Adipose tissue (tissue), 3 donors: ENCODE data around the gene ZWILCH. TPM values are rescaled to one million over a fixed set of nuclear protein-coding genes. Genes with fewer than 3 reads are reported as not detected.
"Not testable (repeated sequence)": the region's sequence is repeated elsewhere in the genome, so short reads cannot be mapped to it uniquely, and the experiment has no call there.

Source experiments
- H3K27ac ChIP-seq: one replicate; pipeline ENCODE4 v1.5.1; 2013; ENCODE audit warnings: low read depth, low read length
- WGBS, 3 donors: extraction: QIAGEN DNeasy Blood & Tissue Kit; methylation state at CpG; one replicate each; pipeline ENCODE4 v1.1.7; 2013; 5-methylcytosine and 5-hydroxymethylcytosine counted together
- polyA plus RNA-seq, 3 donors: library from polyadenylated mRNA; stranded (reverse); fragments of 200-250 nt; gene quantifications; one replicate each; pipeline ENCODE4 v1.2.3, GENCODE V29; 2013
- donor health status: healthy with polysubstance abuse.
- donor health status: Bipolar disorder and iron deficiency.
- donor health status: healthy.

The ZWILCH gene
- polyA plus RNA-seq, 3 donors = 1.7 to 7.3 (median 2.7) TPM

DNA sequence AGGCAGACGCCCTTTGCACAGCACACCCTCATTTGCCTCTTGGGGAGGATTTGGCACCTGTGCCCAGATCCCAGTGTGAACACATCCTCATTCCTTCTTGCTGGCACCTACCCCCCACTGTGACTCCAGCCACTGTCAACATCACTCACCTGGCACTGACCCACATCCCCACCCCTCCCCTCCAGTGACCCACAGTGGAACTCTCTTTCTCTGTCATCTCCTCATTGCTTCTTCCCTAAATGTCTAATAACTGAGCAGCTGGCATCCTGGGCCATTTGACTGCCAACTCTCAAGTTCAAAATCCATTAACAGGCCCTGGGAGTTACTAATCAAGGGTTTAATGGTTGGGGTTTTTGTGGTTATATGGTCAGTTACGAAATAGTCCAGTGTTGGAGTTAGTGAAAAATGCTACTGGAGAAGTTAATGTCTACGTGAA is 22.0 kb upstream of the ZWILCH start:
- H3K27ac ChIP-seq = no peak overlapping the region
- 60 to 69% (median 60%) methylated on average over 3 of the region's 3 CpGs for WGBS, 3 donors

GRCh38 chr15:66484539-66485112 is 20.5 kb upstream of the ZWILCH start:
- no peak overlapping the region for H3K27ac ChIP-seq
- WGBS, 3 donors = 93 to 98% (median 96%) methylated on average over 5 of the region's 5 CpGs

DNA sequence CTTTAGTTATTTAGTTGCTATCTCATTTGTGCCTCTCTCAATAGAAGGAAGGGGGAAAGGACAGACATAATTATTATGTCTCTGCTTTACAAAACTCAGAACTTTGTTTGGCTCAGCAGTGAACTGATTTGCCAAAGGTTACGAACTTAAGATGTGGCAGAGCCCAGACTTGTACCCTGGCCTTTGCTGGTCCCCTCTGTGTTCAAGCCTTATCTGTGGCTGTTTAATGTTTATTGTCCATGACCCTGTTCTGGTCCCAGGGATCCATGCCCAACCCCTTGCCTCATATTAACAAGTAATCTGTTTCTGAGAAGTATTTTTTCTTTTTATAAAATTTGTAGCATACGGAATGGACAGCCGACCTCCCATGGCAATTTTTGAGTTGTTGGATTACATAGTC is 18.2 kb upstream of the ZWILCH start:
- WGBS, 3 donors = 86 to 96% (median 91%) methylated on average over 3 of the region's 3 CpGs
- no peak overlapping the region for H3K27ac ChIP-seq

DNA sequence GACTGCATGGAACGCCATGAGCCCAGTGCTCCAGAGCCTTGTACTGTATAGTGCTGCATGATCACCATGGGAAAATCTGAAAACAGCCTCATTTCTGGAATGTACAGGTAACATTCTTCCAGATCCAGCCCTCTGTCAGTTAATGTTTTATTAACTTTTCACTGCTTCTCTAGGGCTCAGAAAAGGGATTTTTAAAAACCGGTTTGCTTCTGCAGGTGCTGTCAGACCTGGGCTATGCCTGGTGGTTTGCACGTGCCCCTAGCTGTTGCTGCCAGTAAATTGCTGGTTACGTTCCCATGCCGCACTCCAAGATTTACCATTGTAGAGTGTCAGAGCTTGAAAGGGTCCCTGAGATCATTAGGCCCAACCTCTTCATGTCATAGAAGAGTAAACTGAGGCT is 16.6 kb upstream of the ZWILCH start:
- no peak overlapping the region for H3K27ac ChIP-seq
- WGBS, 3 donors = 74 to 95% (median 92%) methylated on average over 5 of the region's 5 CpGs

DNA sequence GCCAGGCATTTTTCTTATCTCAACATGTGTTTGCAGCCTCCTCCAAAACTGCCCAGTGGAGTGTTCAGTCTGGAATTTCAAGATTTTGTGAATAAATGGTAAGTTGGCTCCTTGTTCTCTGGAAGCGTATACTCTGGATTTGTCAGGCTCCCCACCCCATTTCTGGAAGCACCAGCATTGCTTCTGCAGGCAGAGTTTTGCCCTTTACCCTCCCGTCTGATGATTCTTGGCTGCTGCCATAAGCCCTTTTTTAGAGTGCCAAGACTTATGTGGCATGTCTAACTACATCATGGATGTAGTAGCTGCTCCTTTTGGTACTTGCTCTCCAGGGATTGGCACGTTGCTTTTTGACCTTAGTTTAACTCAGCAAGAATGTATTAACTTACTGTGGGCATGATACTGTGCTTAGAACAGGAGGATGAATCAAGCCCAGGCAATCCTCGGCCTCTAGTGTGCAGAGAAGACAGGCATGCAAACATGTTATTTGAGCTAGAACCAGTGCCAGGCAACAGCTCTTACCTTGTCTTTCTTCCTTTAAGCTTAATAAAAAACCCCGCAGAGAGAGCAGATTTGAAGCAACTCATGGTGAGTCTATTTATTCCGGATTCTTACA is 15.8 kb upstream of the ZWILCH start:
- whole genome bisulfite sequencing, 3 donors = 71 to 75% (median 71%) methylated on average over 6 of the region's 6 CpGs
- no peak overlapping the region for H3K27ac ChIP-seq

- H3K27ac ChIP-seq = no peak overlapping the region
- WGBS, 3 donors = 76 to 91% (median 77%) methylated on average over 3 of the region's 3 CpGs
Measured at GRCh38 chr15:66491846-66492245, 13.3 kb upstream of the ZWILCH start.

DNA sequence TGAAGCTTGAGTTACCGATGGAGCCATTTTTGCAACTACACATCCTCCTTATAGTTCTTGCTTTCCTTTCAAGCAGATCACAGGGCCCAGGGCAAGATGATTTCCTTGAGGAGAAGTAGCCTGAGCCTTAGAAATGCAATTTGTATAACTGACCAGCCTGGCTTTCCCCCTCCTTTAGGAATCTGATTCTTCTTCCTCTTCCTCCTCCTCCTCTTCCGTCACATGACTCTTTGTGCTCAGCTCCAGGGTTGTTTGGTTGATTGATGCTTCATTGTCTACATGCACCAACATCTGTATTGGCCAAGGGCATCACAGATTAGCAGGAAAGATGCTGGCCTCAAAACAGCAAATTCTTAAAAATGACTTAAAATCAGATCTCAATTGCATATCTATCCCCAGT is 10.9 kb upstream of the ZWILCH start:
- WGBS, 3 donors = 58 to 96% (median 67%) methylated on average over 2 of the region's 2 CpGs
- no peak overlapping the region for H3K27ac ChIP-seq

- WGBS, 3 donors = 13 to 15% (median 14%) methylated on average over 17 of the region's 17 CpGs
- peak overlapping the region; percentile 85 for H3K27ac ChIP-seq
Measured at GRCh38 chr15:66496951-66497501, 8.1 kb upstream of the ZWILCH start.

DNA sequence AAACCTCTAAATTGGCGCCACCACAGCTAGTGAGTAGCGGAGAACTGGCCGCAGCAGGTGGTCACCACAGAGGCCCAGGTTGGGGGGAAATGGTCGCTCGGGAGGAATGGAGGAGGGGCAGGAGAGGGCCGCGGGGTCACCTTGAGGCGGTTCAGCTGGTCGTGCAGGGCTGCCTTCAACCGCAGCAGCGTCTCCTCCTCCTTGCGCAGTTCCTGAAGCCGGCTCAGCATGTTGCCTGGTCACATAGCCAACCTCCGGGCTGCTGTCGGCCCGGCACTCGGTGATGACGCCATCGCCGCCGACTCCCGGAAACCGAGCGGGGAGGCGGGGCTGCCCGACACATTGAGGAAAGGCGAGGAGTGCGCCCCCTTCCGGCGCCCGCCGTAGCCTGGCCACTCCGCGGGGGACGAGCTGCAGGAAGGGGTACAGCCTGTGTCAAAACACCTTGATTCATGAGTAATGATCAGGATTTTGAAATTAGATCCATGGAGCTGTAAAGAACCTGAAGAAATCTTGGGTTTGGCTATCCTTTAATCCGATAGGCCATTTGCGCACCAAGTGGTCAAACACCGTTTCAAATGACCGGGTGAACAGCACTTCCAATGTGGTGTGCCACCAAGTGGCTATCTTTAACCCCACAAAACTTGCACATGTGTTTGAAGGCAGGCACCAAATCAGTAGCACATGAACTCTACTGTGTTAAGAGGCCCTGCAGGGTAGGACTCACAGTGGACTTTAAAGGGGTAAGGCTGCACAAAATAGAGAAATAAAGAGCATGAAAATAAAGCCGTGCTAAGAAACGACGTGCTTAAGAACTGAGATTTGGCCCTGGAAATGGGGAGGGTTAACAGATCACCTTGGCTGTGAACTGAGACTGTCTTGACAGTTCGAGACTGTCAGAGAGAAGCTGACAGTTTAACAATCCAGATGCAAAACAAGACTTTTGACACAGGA is 7.3 kb upstream of the ZWILCH start, which contains the start of gene SNAPC5:
Gene SNAPC5 (minus strand): TSS at position 261 of the 954 bp plus-strand sequence. CDS start 31 bp downstream, at position 230.
- peak within 1 kb of the TSS; percentile 85 for H3K27ac ChIP-seq
- 6 to 10% (median 8%) methylated on average over 42 to 43 of the region's 43 CpGs for WGBS, 3 donors

GRCh38 chr15:66498501-66499386 is 6.4 kb upstream of the ZWILCH start:
- no peak overlapping the region for H3K27ac ChIP-seq
- WGBS, 3 donors = 44 to 54% (median 53%) methylated on average over 3 of the region's 3 CpGs

GRCh38 chr15:66500346-66500745 is 4.8 kb upstream of the ZWILCH start:
- 81 to 90% (median 87%) methylated on average over 7 of the region's 7 CpGs for WGBS, 3 donors
- H3K27ac ChIP-seq = not testable (repeated sequence)

GRCh38 chr15:66502491-66502890 is 2.6 kb upstream of the ZWILCH start:
- 67 to 78% (median 78%) methylated on average over 10 of the region's 10 CpGs for WGBS, 3 donors
- no peak overlapping the region for H3K27ac ChIP-seq

- not testable (repeated sequence) for H3K27ac ChIP-seq
- WGBS, 3 donors = 38 to 62% (median 61%) methylated on average over 13 of the region's 13 CpGs
Measured at GRCh38 chr15:66503041-66503648, 2.0 kb upstream of the ZWILCH start.

DNA sequence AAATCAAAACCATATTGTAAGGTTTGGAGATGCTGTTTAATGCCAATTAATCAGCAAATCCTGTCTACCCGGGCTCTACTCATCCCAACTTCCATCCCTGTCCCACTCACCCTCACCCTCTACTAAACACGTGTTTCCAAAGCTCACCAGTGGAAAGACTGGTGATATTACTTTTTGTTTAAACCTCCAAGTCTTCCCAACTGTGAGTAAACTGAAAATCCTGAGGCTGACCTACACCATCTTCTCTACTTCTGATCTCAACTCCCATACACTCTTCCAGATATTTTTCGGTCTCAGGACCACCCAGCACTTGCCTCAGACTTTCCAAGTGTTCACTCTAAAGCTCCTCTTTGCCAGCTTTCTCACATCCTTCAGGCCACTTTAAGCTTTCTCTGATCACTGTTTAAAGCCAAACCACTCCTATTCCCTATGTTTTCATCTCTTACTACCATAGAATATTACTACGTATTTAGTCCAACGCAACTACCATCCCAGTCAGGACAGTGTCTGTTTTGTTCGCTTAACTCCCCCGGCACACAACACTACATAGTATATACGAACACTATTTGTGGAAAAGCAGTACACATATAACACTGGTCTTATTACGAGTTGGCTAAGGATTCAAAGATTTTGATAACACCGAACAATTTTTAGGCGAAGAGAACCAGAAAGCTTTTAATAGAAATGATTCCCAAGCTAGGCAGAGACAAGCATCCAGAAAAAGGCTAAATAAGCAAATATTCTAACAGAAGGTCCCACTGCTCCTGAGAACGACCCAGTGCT is 1.2 kb upstream of the ZWILCH start:
- peak overlapping the region; percentile 51 for H3K27ac ChIP-seq
- WGBS, 3 donors = 0 to 1% (median 0%) methylated on average over 12 of the region's 12 CpGs

DNA sequence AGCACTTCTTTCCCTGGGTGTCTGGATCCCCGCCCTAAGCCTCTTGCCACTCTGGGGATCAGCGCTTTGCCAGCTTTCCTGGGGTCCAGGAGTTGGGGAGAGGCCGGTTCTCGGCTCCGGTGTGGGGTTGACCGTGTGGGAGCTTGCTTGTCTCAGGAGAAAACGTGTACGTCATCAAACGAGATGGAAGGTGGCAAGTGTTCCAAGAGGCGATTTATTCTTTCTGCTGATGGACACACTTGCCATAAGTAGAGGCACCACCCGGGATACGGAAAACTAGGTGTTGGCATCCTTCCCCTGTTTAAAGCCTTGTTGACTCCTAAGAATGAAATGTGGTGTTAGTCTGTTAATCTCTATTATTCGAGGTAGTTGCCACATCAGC is 295 bp downstream of the ZWILCH start:
- no peak overlapping the region for H3K27ac ChIP-seq
- WGBS, 3 donors = 0% methylated on average over 13 of the region's 13 CpGs

GRCh38 chr15:66505818-66506217 is 692 bp downstream of the ZWILCH start:
- WGBS, 3 donors = 33 to 53% (median 36%) methylated on average over 4 of the region's 4 CpGs
- H3K27ac ChIP-seq = no peak overlapping the region
